ENCODE data around the gene FOXG1. TPM values are rescaled to one million over a fixed set of nuclear protein-coding genes. Genes with fewer than 3 reads are reported as not detected.
A peak's percentile ranks its signal among the peaks of the same experiment; 100 is the strongest.

Gene FOXG1
- polyA plus RNA-seq, 1 donor from 2014 or later, result 53.5 TPM

- TF ChIP-seq EP300 (conservative IDR thresholded peaks at IDR 0.05; ENCODE audit: poor library complexity, severe bottlenecking) (no peak), SMC3 (conservative IDR thresholded peaks at IDR 0.05; ENCODE audit: poor library complexity) (no peak), CTCF (IDR thresholded peaks at IDR 0.05; ENCODE audit: poor library complexity, severe bottlenecking) (no peak), MXI1 (conservative IDR thresholded peaks at IDR 0.05; ENCODE audit: poor library complexity, severe bottlenecking) (no peak), POLR2AphosphoS5 (IDR thresholded peaks at IDR 0.05) (no peak)
- peaks cover 17% of the 10 kb centered on the region for H4K20me1 ChIP-seq (ENCODE audit: insufficient read depth)
- H3F3A ChIP-seq (ENCODE audit: insufficient read depth, low read length, poor library complexity, severe bottlenecking), result peaks cover 30% of the 10 kb centered on the region
- H3K9ac ChIP-seq (ENCODE audit: low read length), result peak overlapping the region; percentile 95
- peak overlapping the region; percentile 100 for H3K27ac ChIP-seq (ENCODE audit: low read length)
- no peaks in the 10 kb centered on the region for H3K27me3 ChIP-seq (ENCODE audit: insufficient read depth, low read depth, low read length)
- H3K9me2 ChIP-seq (ENCODE audit: insufficient read depth, low read length), result no peaks in the 10 kb centered on the region
- peaks cover 30% of the 10 kb centered on the region for H3K36me3 ChIP-seq (ENCODE audit: insufficient read depth, low read length)
- peaks cover 87% of the 10 kb centered on the region for H3K79me2 ChIP-seq (replicated peaks; ENCODE audit: insufficient read depth, low read length)
- no peaks in the 10 kb centered on the region for H3K9me3 ChIP-seq (ENCODE audit: low read length)
- H2AFZ ChIP-seq (ENCODE audit: low read depth, low read length), result no peak overlapping the region
- H3K4me3 ChIP-seq (ENCODE audit: low read length), result peak overlapping the region; percentile 89
- peak overlapping the region; percentile 89 for H3K4me2 ChIP-seq (ENCODE audit: low read length)
Observed at GRCh38 chr14:28771168-28771567, 4.6 kb downstream of the FOXG1 start.

GRCh38 chr14:28772613-28773012 lies 6.0 kb downstream of the FOXG1 start:
- no peaks in the 10 kb centered on the region for H3K9me2 ChIP-seq (ENCODE audit: insufficient read depth, low read length)
- TF ChIP-seq POLR2AphosphoS5 (IDR thresholded peaks at IDR 0.05) (peak; percentile 88), CTCF (IDR thresholded peaks at IDR 0.05; ENCODE audit: poor library complexity, severe bottlenecking) (no peak), RAD21 (conservative IDR thresholded peaks at IDR 0.05) (peak; percentile 21), TAF1 (IDR thresholded peaks at IDR 0.05; ENCODE audit: low read depth) (peak; percentile 63), EP300 (conservative IDR thresholded peaks at IDR 0.05; ENCODE audit: poor library complexity, severe bottlenecking) (no peak), MXI1 (conservative IDR thresholded peaks at IDR 0.05; ENCODE audit: poor library complexity, severe bottlenecking) (no peak), SMC3 (conservative IDR thresholded peaks at IDR 0.05; ENCODE audit: poor library complexity) (peak; percentile 25), REST (IDR thresholded peaks at IDR 0.05; ENCODE audit: borderline replicate concordance) (peak; percentile 51), EZH2 (IDR thresholded peaks at IDR 0.05; ENCODE audit: borderline replicate concordance, insufficient read depth, low read length, poor library complexity, severe bottlenecking) (no peak)
- H3K36me3 ChIP-seq (ENCODE audit: insufficient read depth, low read length), result peaks cover 30% of the 10 kb centered on the region
- peak overlapping the region; percentile 100 for H3K27ac ChIP-seq (ENCODE audit: low read length)
- H3K9me3 ChIP-seq (ENCODE audit: low read length), result no peaks in the 10 kb centered on the region
- H3K9ac ChIP-seq (ENCODE audit: low read length), result peak overlapping the region; percentile 95
- H3K4me2 ChIP-seq (ENCODE audit: low read length), result peak overlapping the region; percentile 89
- H3F3A ChIP-seq (ENCODE audit: insufficient read depth, low read length, poor library complexity, severe bottlenecking), result peaks cover 34% of the 10 kb centered on the region
- H3K27me3 ChIP-seq (ENCODE audit: insufficient read depth, low read depth, low read length), result no peaks in the 10 kb centered on the region
- peaks cover 17% of the 10 kb centered on the region for H4K20me1 ChIP-seq (ENCODE audit: insufficient read depth)
- peak overlapping the region; percentile 89 for H3K4me3 ChIP-seq (ENCODE audit: low read length)
- no peak overlapping the region for H2AFZ ChIP-seq (ENCODE audit: low read depth, low read length)
- H3K79me2 ChIP-seq (replicated peaks; ENCODE audit: insufficient read depth, low read length), result peaks cover 99% of the 10 kb centered on the region

Data from neural cell (in vitro differentiated cells).